A549 (cell line): Measurements from ENCODE around the gene S100A13. TPM values are rescaled to one million over a fixed set of nuclear protein-coding genes. Genes with fewer than 3 reads are reported as not detected.
A peak's percentile ranks its signal among the peaks of the same experiment; 100 is the strongest.

Experiments
- ATAC-seq, 2 experiments: fragments of 200-7000 bp in 1 of 2; fragments of >200 bp in 1 of 2; cut with Nextera tagmentation in 1 of 2; cut with Tn5 transposase in 1 of 2; 3 replicates each; pipeline versions ENCODE4 v1.8.0 to v1.9.1; 2018 to 2020; ENCODE audit warnings: mild to moderate bottlenecking in 1 of 2, moderate library complexity in 1 of 2
- CTCF ChIA-PET: fragments of 300-600 bp; sonication (Branson Sonifier 250); formaldehyde crosslinking; extraction: SDS; loops from one replicate; lab custom pipeline; 2021; ENCODE audit warnings: antibody characterized with exemption, inconsistent platforms; lab: Yijun Ruan, JAX
- POLR2A ChIA-PET: fragments of 350-600 bp; formaldehyde crosslinking; extraction: SDS; loops from one replicate; lab custom pipeline; 2021; ENCODE audit warnings: antibody characterized with exemption, inconsistent platforms; lab: Yijun Ruan, JAX
- DNase-seq, 2 experiments: peaks; one replicate each; pipeline versions ENCODE4 v3.0.0 to v3.0.0-alpha.2; 2011 to 2016; ENCODE audit warnings: low read depth in 1 of 2, low spot score in 1 of 2
- FAIRE-seq: peaks from 2 replicates; lab custom pipeline; 2011; peaks lifted over from hg19 to GRCh38; lab: Jason Lieb, UNC
- H3K27ac ChIP-seq, 2 experiments: fragments of >200 bp; sonication (Bioruptor Twin); formaldehyde crosslinking; 3 replicates each; pipeline ENCODE4 v1.5.1; 2016 to 2017
- H3K4me1 ChIP-seq: fragments of >200 bp; sonication (Bioruptor Twin); formaldehyde crosslinking; 3 replicates; pipeline ENCODE4 v1.6.1; 2016
- H3K4me2 ChIP-seq: fragments of >200 bp; sonication (Bioruptor Twin); formaldehyde crosslinking; 3 replicates; pipeline ENCODE4 v1.6.1; 2016
- H3K4me3 ChIP-seq: fragments of >200 bp; sonication (Bioruptor Twin); formaldehyde crosslinking; 3 replicates; pipeline ENCODE4 v1.5.1; 2016
- H3K9me3 ChIP-seq: fragments of >200 bp; sonication (Bioruptor Twin); formaldehyde crosslinking; 3 replicates; pipeline ENCODE4 v1.6.1; 2016
- CBX2 ChIP-seq: fragments of 200-600 bp; sonication (generic); IDR thresholded peaks from 2 replicates; pipeline ENCODE4 v1.6.1; 2016; ENCODE audit warnings: low read depth, mild to moderate bottlenecking, borderline replicate concordance
- CBX8 ChIP-seq: fragments of 200-600 bp; sonication (generic); IDR thresholded peaks from 2 replicates; pipeline ENCODE4 v1.6.1; 2016
- CHD4 ChIP-seq: fragments of 200-600 bp; sonication (generic); IDR thresholded peaks from 2 replicates; pipeline ENCODE4 v1.6.1; 2016; ENCODE audit warnings: antibody characterized with exemption, mild to moderate bottlenecking, borderline replicate concordance
- EHMT2 ChIP-seq: fragments of 200-600 bp; sonication (generic); IDR thresholded peaks from 2 replicates; pipeline ENCODE4 v1.6.1; 2016; ENCODE audit warnings: antibody characterized with exemption, low read depth, mild to moderate bottlenecking, moderate library complexity
- EP300 ChIP-seq, 2 experiments: fragments of >200 bp; sonication (Bioruptor Twin); formaldehyde crosslinking; IDR thresholded peaks; 2 replicates in 1 of 2; 3 replicates in 1 of 2; pipeline ENCODE4 v1.6.1; 2016 to 2017
- GATA3 ChIP-seq: IDR thresholded peaks from 2 replicates; pipeline ENCODE4 v1.6.1; 2012; ENCODE audit warnings: borderline replicate concordance
- HEYL ChIP-seq: fragments of 250-450 bp; sonication (Bioruptor Pico); IDR thresholded peaks from 2 replicates; pipeline ENCODE4 v1.8.0; 2021; ENCODE audit warnings: mild to moderate bottlenecking, moderate library complexity
- HOXA7 ChIP-seq: fragments of 250-450 bp; sonication (Bioruptor Pico); IDR thresholded peaks from 2 replicates; pipeline ENCODE4 v1.5.0; 2020; ENCODE audit warnings: mild to moderate bottlenecking, moderate library complexity
- HOXB5 ChIP-seq: fragments of 250-450 bp; sonication (Bioruptor Pico); IDR thresholded peaks from 2 replicates; pipeline ENCODE4 v1.5.0; 2020; ENCODE audit warnings: mild to moderate bottlenecking, moderate library complexity
- JUN ChIP-seq, 2 experiments: fragments of >200 bp; sonication (Bioruptor Twin); formaldehyde crosslinking; IDR thresholded peaks; 2 replicates in 1 of 2; 3 replicates in 1 of 2; pipeline ENCODE4 v1.6.1; 2016 to 2017
- JUNB ChIP-seq: fragments of >200 bp; sonication (Bioruptor Twin); formaldehyde crosslinking; IDR thresholded peaks from 2 replicates; pipeline ENCODE4 v1.6.1; 2016
- KDM1A ChIP-seq: fragments of 200-600 bp; sonication (generic); IDR thresholded peaks from 2 replicates; pipeline ENCODE4 v1.6.1; 2016; ENCODE audit warnings: low read depth, mild to moderate bottlenecking
- MAFK ChIP-seq: fragments of 450-650 bp; IDR thresholded peaks from 2 replicates; pipeline ENCODE4 v1.6.1; 2014; ENCODE audit not compliant: partially characterized antibody
- NPAS2 ChIP-seq: fragments of 250-450 bp; sonication (Bioruptor Pico); IDR thresholded peaks from 2 replicates; pipeline ENCODE4 v1.8.0; 2022; ENCODE audit warnings: mild to moderate bottlenecking, moderate library complexity, borderline replicate concordance
- PHF8 ChIP-seq: fragments of 200-600 bp; sonication (generic); IDR thresholded peaks from 2 replicates; pipeline ENCODE4 v1.6.1; 2016; ENCODE audit warnings: low read depth, mild to moderate bottlenecking, antibody characterized with exemption, moderate library complexity, borderline replicate concordance
- POLR2A ChIP-seq: IDR thresholded peaks from 2 replicates; pipeline ENCODE4 v1.6.1; 2012; ENCODE audit warnings: mild to moderate bottlenecking, low read length
- POLR2AphosphoS2 ChIP-seq: conservative IDR thresholded peaks from 2 replicates; pipeline ENCODE4 v1.6.1; 2012; ENCODE audit warnings: low read length, improper control_type of control experiment, inconsistent platforms
- RARB ChIP-seq: fragments of 250-450 bp; sonication (Bioruptor Pico); IDR thresholded peaks from 2 replicates; pipeline ENCODE4 v1.8.0; 2021; ENCODE audit warnings: mild to moderate bottlenecking, moderate library complexity
- RFX5 ChIP-seq: fragments of 450-650 bp; IDR thresholded peaks from 2 replicates; pipeline ENCODE4 v1.7.1; 2014; ENCODE audit warnings: antibody characterized with exemption, mild to moderate bottlenecking, moderate library complexity
- SMC3 ChIP-seq: fragments of >200 bp; sonication (Bioruptor Twin); formaldehyde crosslinking; IDR thresholded peaks from 3 replicates; pipeline ENCODE4 v1.6.1; 2018; ENCODE audit warnings: inconsistent platforms
- TFCP2L1 ChIP-seq: fragments of 250-450 bp; sonication (Bioruptor Pico); IDR thresholded peaks from 2 replicates; pipeline ENCODE4 v1.5.0; 2021; ENCODE audit warnings: mild to moderate bottlenecking
- ZNF302 ChIP-seq: fragments of 250-450 bp; sonication (Bioruptor Pico); IDR thresholded peaks from 2 replicates; pipeline ENCODE4 v1.9.0; 2021; ENCODE audit warnings: inconsistent platforms, mild to moderate bottlenecking, moderate library complexity
- WGBS: methylation state at CpG from one replicate; pipeline ENCODE4 v1.1.6; 2017; ENCODE audit errors: missing lambda C conversion rate; 5-methylcytosine and 5-hydroxymethylcytosine counted together
- polyA plus RNA-seq, 4 experiments: library from polyadenylated mRNA; depleted of rRNA in 3 of 4; stranded (reverse); fragments of >200 nt; fragmentation: RNase III in 1 of 4; extraction: RNeasy Plus Mini Kit Qiagen cat#74134 plus additional on column Dnase treatment in 1 of 4; gene quantifications; 2 replicates in 3 of 4; 3 replicates in 1 of 4; pipeline ENCODE4 v1.2.3, GENCODE V29; 2011 to 2017
- TF ChIP-seq, protein P1 (sequence below): fragments of 150-350 bp; IDR thresholded peaks from 2 replicates; pipeline ENCODE4 v1.6.1; 2014; ENCODE audit warnings: low read depth, mild to moderate bottlenecking, low read length
- TF ChIP-seq, protein P2 (sequence below): fragments of >200 bp; sonication (Bioruptor Twin); formaldehyde crosslinking; IDR thresholded peaks from 3 replicates; pipeline ENCODE4 v1.6.1; 2016
- TF ChIP-seq, protein P3 (sequence below): fragments of 200-600 bp; sonication (generic); IDR thresholded peaks from 2 replicates; pipeline ENCODE4 v1.6.1; 2016; ENCODE audit warnings: antibody characterized with exemption, mild to moderate bottlenecking, moderate library complexity
- TF ChIP-seq, protein P4 (sequence below): fragments of >200 bp; sonication (Bioruptor Twin); formaldehyde crosslinking; IDR thresholded peaks from 3 replicates; pipeline ENCODE4 v1.5.1; 2016
- TF ChIP-seq, protein P5 (sequence below): fragments of >200 bp; sonication (Bioruptor Twin); formaldehyde crosslinking; IDR thresholded peaks from 2 replicates; pipeline ENCODE4 v1.6.1; 2016
- TF ChIP-seq, protein P6 (sequence below): fragments of 450-650 bp; IDR thresholded peaks from 2 replicates; pipeline ENCODE4 v1.6.1; 2014; ENCODE audit warnings: antibody characterized with exemption

Gene S100A13
- polyA plus RNA-seq, 2 of the 4 experiments (the other 2 are of a cell fraction): 113 to 129 TPM

DNA sequence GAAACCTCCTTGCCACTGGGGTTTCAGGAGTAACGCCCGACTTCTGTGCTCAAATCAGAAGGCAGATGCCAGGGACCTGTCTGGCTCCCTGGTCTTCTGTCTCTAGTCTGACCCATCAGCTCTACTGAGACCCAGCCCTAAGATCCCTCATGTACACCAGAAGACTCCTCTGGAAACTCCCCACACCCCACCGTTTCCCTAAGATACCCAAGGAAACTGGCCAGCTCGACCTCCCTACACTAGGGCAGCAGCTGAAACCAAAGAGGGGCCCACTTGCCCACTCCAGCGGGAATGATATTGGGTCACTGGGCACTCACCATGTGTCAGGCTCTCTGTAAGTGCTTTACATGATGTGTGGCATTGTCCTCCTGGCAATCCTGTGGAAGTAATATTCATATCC lies 13.9 kb downstream of the S100A13 start:
- H3K9me3 ChIP-seq: no peaks in the 10 kb centered on the region
- peaks cover 54% of the 10 kb centered on the region for H3K4me1 ChIP-seq
- ATAC-seq: no peak
- DNase-seq: no peak
- peak overlapping the region; percentile 91 to 96 for H3K27ac ChIP-seq
- POLR2A ChIA-PET: interaction anchor here (0.7 to 4.7 kb wide), 6 partner anchors 11 to 77 kb away, joined by 3 to 49 read pairs (median 4); partner anchors contain the start of genes CHTOP, S100A13 and S100A6
- FAIRE-seq: no peak
- H3K4me3 ChIP-seq: peak overlapping the region; percentile 68
- no peak for TF ChIP-seq CHD4
- TF ChIP-seq, protein P1, sequence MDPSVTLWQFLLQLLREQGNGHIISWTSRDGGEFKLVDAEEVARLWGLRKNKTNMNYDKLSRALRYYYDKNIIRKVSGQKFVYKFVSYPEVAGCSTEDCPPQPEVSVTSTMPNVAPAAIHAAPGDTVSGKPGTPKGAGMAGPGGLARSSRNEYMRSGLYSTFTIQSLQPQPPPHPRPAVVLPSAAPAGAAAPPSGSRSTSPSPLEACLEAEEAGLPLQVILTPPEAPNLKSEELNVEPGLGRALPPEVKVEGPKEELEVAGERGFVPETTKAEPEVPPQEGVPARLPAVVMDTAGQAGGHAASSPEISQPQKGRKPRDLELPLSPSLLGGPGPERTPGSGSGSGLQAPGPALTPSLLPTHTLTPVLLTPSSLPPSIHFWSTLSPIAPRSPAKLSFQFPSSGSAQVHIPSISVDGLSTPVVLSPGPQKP: no peak
- TF ChIP-seq CBX2: no peak
- no peak for TF ChIP-seq POLR2A
- TF ChIP-seq JUNB: no peak
- no peak for TF ChIP-seq EHMT2
- TF ChIP-seq MAFK: no peak
- no peak for TF ChIP-seq KDM1A
- TF ChIP-seq EP300 (IDR thresholded peaks at IDR 0.05): no peak
- TF ChIP-seq, protein P2, sequence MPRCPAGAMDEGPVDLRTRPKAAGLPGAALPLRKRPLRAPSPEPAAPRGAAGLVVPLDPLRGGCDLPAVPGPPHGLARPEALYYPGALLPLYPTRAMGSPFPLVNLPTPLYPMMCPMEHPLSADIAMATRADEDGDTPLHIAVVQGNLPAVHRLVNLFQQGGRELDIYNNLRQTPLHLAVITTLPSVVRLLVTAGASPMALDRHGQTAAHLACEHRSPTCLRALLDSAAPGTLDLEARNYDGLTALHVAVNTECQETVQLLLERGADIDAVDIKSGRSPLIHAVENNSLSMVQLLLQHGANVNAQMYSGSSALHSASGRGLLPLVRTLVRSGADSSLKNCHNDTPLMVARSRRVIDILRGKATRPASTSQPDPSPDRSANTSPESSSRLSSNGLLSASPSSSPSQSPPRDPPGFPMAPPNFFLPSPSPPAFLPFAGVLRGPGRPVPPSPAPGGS: no peak
- no peak for TF ChIP-seq NPAS2 (CRISPR knock-in tag)
- TF ChIP-seq CBX8: no peak
- 44% methylated on average over 5 of the region's 5 CpGs for WGBS
- CTCF ChIA-PET: interaction anchor here (0.8 to 18.3 kb wide), 9 partner anchors 10 to 109 kb away, joined by 3 to 253 read pairs (median 9); partner anchors contain the start of genes CHTOP, S100A1 and S100A13
- peak overlapping the region; percentile 96 for H3K4me2 ChIP-seq

DNA sequence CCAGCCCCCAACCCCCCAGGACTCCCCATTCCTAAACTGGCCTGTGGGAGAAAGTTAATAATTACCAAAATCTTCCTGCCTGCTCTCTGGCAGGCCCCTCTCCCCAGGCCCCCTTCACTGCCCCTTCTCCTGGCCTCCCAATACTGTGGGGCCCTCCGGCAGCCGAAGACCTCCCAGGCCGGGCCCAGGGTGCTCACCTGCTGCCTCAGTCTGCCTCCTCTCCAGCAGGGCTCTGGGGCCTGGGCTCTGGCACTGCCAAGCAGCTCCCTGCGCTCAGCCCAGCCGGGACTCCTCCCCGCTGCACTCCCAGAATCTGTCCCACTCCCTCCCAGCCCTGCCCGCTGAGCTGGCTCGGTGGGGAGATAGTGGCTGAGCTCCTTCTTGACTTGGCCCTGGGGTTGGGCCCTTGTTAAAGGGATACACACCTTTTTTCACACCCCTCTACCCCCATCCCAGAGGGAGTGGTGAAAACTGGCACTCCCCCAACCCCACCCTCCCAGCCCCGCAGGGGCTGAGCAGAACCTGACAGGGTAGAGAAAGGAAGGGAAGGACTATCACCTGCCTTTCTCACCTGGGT lies 14.5 kb downstream of the S100A13 start, which contains the start of gene S100A16:
Gene S100A16, minus strand, starts transcription at position 383 of the 577 bp plus-strand sequence. CDS start 4,986 bp downstream, outside the sequence.
- ChIA-PET CTCF (interaction anchor here (0.8 to 8.5 kb wide), 12 partner anchors 9 to 260 kb away, joined by 3 to 118 read pairs (median 6); partner anchors contain the start of genes CHTOP, S100A1 and S100A13), POLR2A (interaction anchor here (0.6 to 4.7 kb wide), 8 partner anchors 12 to 377 kb away, joined by 3 to 49 read pairs (median 4); partner anchors contain the start of genes CHTOP, S100A13 and S100A6)
- WGBS: 0% methylated on average over 4 of the region's 9 CpGs
- FAIRE-seq (no peak), ATAC-seq (peak; percentile 65 to 82), DNase-seq (peak; percentile 77 to 92)
- Histone ChIP-seq H3K9me3 (no peaks in the 10 kb centered on the region), H3K4me2 (peak within 1 kb of the TSS; percentile 96), H3K4me3 (peak within 1 kb of the TSS; percentile 68), H3K27ac (peak within 1 kb of the TSS; percentile 91 to 96), H3K4me1 (peaks cover 60% of the 10 kb centered on the region)
- TF ChIP-seq CBX8: no peak
- TF ChIP-seq SMC3: no peak
- TF ChIP-seq, protein P3, sequence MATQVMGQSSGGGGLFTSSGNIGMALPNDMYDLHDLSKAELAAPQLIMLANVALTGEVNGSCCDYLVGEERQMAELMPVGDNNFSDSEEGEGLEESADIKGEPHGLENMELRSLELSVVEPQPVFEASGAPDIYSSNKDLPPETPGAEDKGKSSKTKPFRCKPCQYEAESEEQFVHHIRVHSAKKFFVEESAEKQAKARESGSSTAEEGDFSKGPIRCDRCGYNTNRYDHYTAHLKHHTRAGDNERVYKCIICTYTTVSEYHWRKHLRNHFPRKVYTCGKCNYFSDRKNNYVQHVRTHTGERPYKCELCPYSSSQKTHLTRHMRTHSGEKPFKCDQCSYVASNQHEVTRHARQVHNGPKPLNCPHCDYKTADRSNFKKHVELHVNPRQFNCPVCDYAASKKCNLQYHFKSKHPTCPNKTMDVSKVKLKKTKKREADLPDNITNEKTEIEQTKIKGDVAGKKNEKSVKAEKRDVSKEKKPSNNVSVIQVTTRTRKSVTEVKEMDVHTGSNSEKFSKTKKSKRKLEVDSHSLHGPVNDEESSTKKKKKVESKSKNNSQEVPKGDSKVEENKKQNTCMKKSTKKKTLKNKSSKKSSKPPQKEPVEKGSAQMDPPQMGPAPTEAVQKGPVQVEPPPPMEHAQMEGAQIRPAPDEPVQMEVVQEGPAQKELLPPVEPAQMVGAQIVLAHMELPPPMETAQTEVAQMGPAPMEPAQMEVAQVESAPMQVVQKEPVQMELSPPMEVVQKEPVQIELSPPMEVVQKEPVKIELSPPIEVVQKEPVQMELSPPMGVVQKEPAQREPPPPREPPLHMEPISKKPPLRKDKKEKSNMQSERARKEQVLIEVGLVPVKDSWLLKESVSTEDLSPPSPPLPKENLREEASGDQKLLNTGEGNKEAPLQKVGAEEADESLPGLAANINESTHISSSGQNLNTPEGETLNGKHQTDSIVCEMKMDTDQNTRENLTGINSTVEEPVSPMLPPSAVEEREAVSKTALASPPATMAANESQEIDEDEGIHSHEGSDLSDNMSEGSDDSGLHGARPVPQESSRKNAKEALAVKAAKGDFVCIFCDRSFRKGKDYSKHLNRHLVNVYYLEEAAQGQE: no peak
- TF ChIP-seq KDM1A: no peak
- TF ChIP-seq, protein P4, sequence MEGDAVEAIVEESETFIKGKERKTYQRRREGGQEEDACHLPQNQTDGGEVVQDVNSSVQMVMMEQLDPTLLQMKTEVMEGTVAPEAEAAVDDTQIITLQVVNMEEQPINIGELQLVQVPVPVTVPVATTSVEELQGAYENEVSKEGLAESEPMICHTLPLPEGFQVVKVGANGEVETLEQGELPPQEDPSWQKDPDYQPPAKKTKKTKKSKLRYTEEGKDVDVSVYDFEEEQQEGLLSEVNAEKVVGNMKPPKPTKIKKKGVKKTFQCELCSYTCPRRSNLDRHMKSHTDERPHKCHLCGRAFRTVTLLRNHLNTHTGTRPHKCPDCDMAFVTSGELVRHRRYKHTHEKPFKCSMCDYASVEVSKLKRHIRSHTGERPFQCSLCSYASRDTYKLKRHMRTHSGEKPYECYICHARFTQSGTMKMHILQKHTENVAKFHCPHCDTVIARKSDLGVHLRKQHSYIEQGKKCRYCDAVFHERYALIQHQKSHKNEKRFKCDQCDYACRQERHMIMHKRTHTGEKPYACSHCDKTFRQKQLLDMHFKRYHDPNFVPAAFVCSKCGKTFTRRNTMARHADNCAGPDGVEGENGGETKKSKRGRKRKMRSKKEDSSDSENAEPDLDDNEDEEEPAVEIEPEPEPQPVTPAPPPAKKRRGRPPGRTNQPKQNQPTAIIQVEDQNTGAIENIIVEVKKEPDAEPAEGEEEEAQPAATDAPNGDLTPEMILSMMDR: no peak
- TF ChIP-seq, protein P5, sequence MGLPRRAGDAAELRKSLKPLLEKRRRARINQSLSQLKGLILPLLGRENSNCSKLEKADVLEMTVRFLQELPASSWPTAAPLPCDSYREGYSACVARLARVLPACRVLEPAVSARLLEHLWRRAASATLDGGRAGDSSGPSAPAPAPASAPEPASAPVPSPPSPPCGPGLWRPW: no peak
- TF ChIP-seq POLR2AphosphoS2: no peak
- peak; percentile 70 for TF ChIP-seq POLR2A
- TF ChIP-seq ZNF302: no peak
- TF ChIP-seq EP300 (IDR thresholded peaks at IDR 0.05): no peak
- TF ChIP-seq TFCP2L1: no peak
- no peak for TF ChIP-seq RARB (CRISPR knock-in tag)
- TF ChIP-seq, protein P6, sequence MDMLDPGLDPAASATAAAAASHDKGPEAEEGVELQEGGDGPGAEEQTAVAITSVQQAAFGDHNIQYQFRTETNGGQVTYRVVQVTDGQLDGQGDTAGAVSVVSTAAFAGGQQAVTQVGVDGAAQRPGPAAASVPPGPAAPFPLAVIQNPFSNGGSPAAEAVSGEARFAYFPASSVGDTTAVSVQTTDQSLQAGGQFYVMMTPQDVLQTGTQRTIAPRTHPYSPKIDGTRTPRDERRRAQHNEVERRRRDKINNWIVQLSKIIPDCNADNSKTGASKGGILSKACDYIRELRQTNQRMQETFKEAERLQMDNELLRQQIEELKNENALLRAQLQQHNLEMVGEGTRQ: no peak
- no peak for TF ChIP-seq GATA3
- TF ChIP-seq CBX2: no peak
- peak in 1 of 2 experiments; percentile 48; a peak in 2 of 5 replicates for TF ChIP-seq JUN (IDR thresholded peaks at IDR 0.05)
- no peak for TF ChIP-seq RFX5
- peak; percentile 64; the same call in 1 of the 2 replicates for TF ChIP-seq PHF8
- no peak for TF ChIP-seq HEYL (CRISPR knock-in tag)
- TF ChIP-seq HOXB5 (CRISPR knock-in tag): no peak
- TF ChIP-seq HOXA7 (CRISPR knock-in tag): no peak
